Measurements from ENCODE around the gene IL31RA. TPM values are rescaled to one million over a fixed set of nuclear protein-coding genes. Genes with fewer than 3 reads are reported as not detected.
A peak's percentile ranks its signal among the peaks of the same experiment; 100 is the strongest.

Gene IL31RA
- polyA plus RNA-seq, 2 of the 4 experiments (the other 2 are of a cell fraction): 0.94 to 2.0 TPM

- Histone ChIP-seq H3K4me3 (no peak overlapping the region), H3K4me1 (peaks cover 26% of the 10 kb centered on the region), H3K27ac (no peak overlapping the region), H3K4me2 (no peak overlapping the region), H3K9me3 (no peaks in the 10 kb centered on the region)
- FAIRE-seq: no peak
- POLR2A ChIA-PET: no interaction called here
- no peak for ATAC-seq
- CTCF ChIA-PET: no interaction called here
- no peak for TF ChIP-seq FOXS1 (CRISPR knock-in tag; IDR thresholded peaks at IDR 0.05)
- no peak for TF ChIP-seq MAZ (IDR thresholded peaks at IDR 0.05; ENCODE audit: borderline replicate concordance, low read depth, low read length)
- TF ChIP-seq BHLHE40 (IDR thresholded peaks at IDR 0.05; ENCODE audit: low read depth, low read length): no peak
- TF ChIP-seq RAD21 (conservative IDR thresholded peaks at IDR 0.05 in 1 of 2, IDR thresholded peaks at IDR 0.05 in 1 of 2): no peak
- no peak for TF ChIP-seq ELK1 (IDR thresholded peaks at IDR 0.05; ENCODE audit: low read depth, low read length)
- no peak for TF ChIP-seq GATA3 (IDR thresholded peaks at IDR 0.05; ENCODE audit: borderline replicate concordance)
- no peak for TF ChIP-seq KDM5A (IDR thresholded peaks at IDR 0.05)
- no peak for TF ChIP-seq RCOR1 (IDR thresholded peaks at IDR 0.05; ENCODE audit: low read depth, low read length)
- TF ChIP-seq USF2 (IDR thresholded peaks at IDR 0.05): no peak
- no peak for TF ChIP-seq SREBF2 (IDR thresholded peaks at IDR 0.05)
- no peak for TF ChIP-seq ATOH8 (CRISPR knock-in tag; IDR thresholded peaks at IDR 0.05; ENCODE audit: low read depth)
- DNase-seq (ENCODE audit: low read depth in 1 of 2, low spot score in 1 of 2): no peak
These were observed 49.6 kb downstream of the IL31RA start for GRCh38 chr5:55900776-55901175.

- H3K9me3 ChIP-seq: no peaks in the 10 kb centered on the region
- DNase-seq (ENCODE audit: low read depth in 1 of 2, low spot score in 1 of 2): no peak
- H3K4me1 ChIP-seq: peaks cover 26% of the 10 kb centered on the region
- 65% methylated on average over 4 of the region's 5 CpGs for WGBS (ENCODE audit: missing lambda C conversion rate)
- ATAC-seq: no peak; a peak in 1 of 6 replicates
- FAIRE-seq: no peak
- H3K27ac ChIP-seq: peak overlapping the region in 1 of 2 experiments; percentile 50; a peak in 2 of 6 replicates
- POLR2A ChIA-PET: no interaction called here
- H3K4me2 ChIP-seq: 0 out of 3 replicates have a peak overlapping the region, but pooled peaks have one; percentile 12
- H3K4me3 ChIP-seq: no peak overlapping the region
- no peak for TF ChIP-seq CHD4 (IDR thresholded peaks at IDR 0.05; ENCODE audit: borderline replicate concordance)
- TF ChIP-seq FOXS1 (CRISPR knock-in tag; IDR thresholded peaks at IDR 0.05): no peak
- no peak for TF ChIP-seq KDM1A (IDR thresholded peaks at IDR 0.05; ENCODE audit: low read depth)
- CTCF ChIA-PET: interaction anchor here (0.7 kb wide), 2 partner anchors 490 to 523 kb away, joined by 3 to 4 read pairs; no protein-coding TSS in a partner anchor
These were observed 51.5 kb downstream of the IL31RA start for GRCh38 chr5:55902696-55903095.

- CTCF ChIA-PET: interaction anchor here (2.1 kb wide), 1 partner anchor 17 kb away, joined by 5 read pairs; no protein-coding TSS in a partner anchor
These were observed 52.1 kb downstream of the IL31RA start for GRCh38 chr5:55903121-55903701.

More at GRCh38 chr5:55903121-55903701, 52.1 kb downstream of the IL31RA start:
- Histone ChIP-seq H3K4me2 (peak overlapping the region; percentile 12; the same call in 1 of the 3 replicates), H3K27ac (peak overlapping the region in 1 of 2 experiments; percentile 50; a peak in 2 of 6 replicates), H3K9me3 (no peaks in the 10 kb centered on the region), H3K4me1 (peaks cover 26% of the 10 kb centered on the region), H3K4me3 (no peak overlapping the region)
- TF ChIP-seq E2F6 (IDR thresholded peaks at IDR 0.05; ENCODE audit: borderline replicate concordance, low read depth): no peak
- POLR2A ChIA-PET: no interaction called here
- FAIRE-seq: no peak
- peak; percentile 44 to 79; a peak in 3 of 6 replicates for ATAC-seq
- peak in 1 of 2 experiments; percentile 18 for DNase-seq (ENCODE audit: low read depth in 1 of 2, low spot score in 1 of 2)
- 68% methylated on average over 19 of the region's 19 CpGs for WGBS (ENCODE audit: missing lambda C conversion rate)

Data from A549 (cell line).